ENCODE measurements around the gene GNB2. TPM values are rescaled to one million over a fixed set of nuclear protein-coding genes. Genes with fewer than 3 reads are reported as not detected.
"Not testable (repeated sequence)": the region's sequence is repeated elsewhere in the genome, so short reads cannot be mapped to it uniquely, and the experiment has no call there.

GNB2 gene
- total RNA-seq, 6 experiments from 2014 or later: 301 to 369 (median 322) TPM

GRCh38 chr7:100655908-100656674, 17.4 kb upstream of the GNB2 start, which contains the start of gene ACTL6B:
Gene ACTL6B, minus strand, starts transcription at chr7:100656448. Its CDS starts 94 bp downstream, at chr7:100656354.
- TF ChIP-seq, protein P1, sequence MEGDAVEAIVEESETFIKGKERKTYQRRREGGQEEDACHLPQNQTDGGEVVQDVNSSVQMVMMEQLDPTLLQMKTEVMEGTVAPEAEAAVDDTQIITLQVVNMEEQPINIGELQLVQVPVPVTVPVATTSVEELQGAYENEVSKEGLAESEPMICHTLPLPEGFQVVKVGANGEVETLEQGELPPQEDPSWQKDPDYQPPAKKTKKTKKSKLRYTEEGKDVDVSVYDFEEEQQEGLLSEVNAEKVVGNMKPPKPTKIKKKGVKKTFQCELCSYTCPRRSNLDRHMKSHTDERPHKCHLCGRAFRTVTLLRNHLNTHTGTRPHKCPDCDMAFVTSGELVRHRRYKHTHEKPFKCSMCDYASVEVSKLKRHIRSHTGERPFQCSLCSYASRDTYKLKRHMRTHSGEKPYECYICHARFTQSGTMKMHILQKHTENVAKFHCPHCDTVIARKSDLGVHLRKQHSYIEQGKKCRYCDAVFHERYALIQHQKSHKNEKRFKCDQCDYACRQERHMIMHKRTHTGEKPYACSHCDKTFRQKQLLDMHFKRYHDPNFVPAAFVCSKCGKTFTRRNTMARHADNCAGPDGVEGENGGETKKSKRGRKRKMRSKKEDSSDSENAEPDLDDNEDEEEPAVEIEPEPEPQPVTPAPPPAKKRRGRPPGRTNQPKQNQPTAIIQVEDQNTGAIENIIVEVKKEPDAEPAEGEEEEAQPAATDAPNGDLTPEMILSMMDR (IDR thresholded peaks at IDR 0.05): no peak
- Mint-ChIP-seq H3K36me3 (ENCODE audit: low read depth) (no peaks in the 10 kb centered on the region), H3K4me1 (ENCODE audit: low read depth) (no peaks in the 10 kb centered on the region), H3K27ac (no peak within 1 kb of the TSS), H3K27me3 (ENCODE audit: insufficient read depth) (peaks cover 38% of the 10 kb centered on the region), H3K4me3 (no peak within 1 kb of the TSS), H3K9me3 (no peaks in the 10 kb centered on the region)
- DNase-seq: no peak

DNA sequence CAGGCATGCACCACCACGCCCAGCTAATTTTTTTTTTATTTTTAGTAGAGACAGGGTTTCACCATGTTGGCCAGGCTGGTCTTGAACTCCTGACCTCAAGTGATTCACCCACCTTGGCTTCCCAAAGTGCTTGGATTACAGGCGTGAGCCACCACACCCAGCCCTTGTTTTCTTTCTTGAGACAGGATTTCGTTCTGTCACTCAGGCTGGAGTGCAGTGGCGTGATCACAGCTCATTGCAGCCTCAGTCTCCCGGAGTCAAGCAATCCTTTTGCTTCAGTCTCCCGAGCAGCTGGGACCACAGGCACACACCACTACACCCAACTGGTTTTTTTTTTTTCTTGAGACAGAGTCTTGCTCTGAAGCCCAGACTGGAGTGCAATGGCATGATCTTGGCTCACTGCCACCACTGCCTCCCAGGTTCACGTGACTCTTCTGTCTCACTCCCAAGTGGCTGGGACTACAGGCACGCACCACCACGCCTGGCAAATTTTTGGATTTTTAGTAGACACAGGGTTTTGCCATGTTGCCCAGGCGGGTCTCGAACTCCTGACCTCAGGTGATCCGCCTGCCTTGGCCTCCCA, 11.3 kb upstream of the GNB2 start:
- not testable (repeated sequence) for H3K4me3 Mint-ChIP-seq; H3K36me3 Mint-ChIP-seq (ENCODE audit: low read depth); H3K9me3 Mint-ChIP-seq; H3K27ac Mint-ChIP-seq; DNase-seq; H3K4me1 Mint-ChIP-seq (ENCODE audit: low read depth)
- H3K27me3 Mint-ChIP-seq (ENCODE audit: insufficient read depth): peaks cover 27% of the 10 kb centered on the region

DNA sequence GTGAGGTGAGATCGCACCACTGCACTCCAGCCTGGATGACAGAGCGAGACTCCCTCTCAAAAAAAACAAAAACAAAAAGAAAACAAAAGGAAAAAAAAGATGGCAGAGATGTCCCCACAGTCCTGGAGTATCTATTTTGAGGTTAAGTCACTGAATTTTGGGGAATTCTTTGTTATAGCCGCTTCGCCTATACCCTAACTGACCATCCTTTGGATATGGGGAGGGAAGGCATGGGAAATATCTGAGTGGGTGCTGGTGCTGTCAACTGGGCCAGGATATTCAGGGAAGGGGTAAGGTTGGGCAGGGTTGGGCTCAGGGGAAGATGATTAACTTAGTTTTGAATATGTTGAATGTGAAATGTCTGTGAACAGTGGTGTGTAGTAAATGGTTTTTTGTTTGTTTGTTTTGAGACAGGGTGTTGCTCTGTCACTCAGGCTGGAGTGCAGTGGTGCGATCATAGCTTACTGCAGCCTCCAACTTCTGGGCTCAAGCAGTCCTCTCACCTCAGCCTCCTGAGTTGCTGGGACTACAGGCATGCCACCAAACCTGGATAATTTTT, 8.3 kb upstream of the GNB2 start:
- Mint-ChIP-seq H3K36me3 (ENCODE audit: low read depth) (no peaks in the 10 kb centered on the region), H3K27ac (no peak overlapping the region), H3K4me1 (ENCODE audit: low read depth) (peaks cover 10% of the 10 kb centered on the region), H3K9me3 (no peaks in the 10 kb centered on the region), H3K4me3 (no peak overlapping the region), H3K27me3 (ENCODE audit: insufficient read depth) (peaks cover 17% of the 10 kb centered on the region)
- no peak for DNase-seq
- TF ChIP-seq, protein P1 (IDR thresholded peaks at IDR 0.05): no peak

- H3K27me3 Mint-ChIP-seq (ENCODE audit: insufficient read depth): peaks cover 19% of the 10 kb centered on the region
- no peak overlapping the region for H3K27ac Mint-ChIP-seq
- no peak overlapping the region for H3K4me3 Mint-ChIP-seq
- no peaks in the 10 kb centered on the region for H3K36me3 Mint-ChIP-seq (ENCODE audit: low read depth)
- peaks cover 10% of the 10 kb centered on the region for H3K4me1 Mint-ChIP-seq (ENCODE audit: low read depth)
- H3K9me3 Mint-ChIP-seq: no peaks in the 10 kb centered on the region
- TF ChIP-seq, protein P1 (IDR thresholded peaks at IDR 0.05): no peak
- DNase-seq: peak; percentile 23
Measured at GRCh38 chr7:100667331-100668068, 6.0 kb upstream of the GNB2 start.

DNA sequence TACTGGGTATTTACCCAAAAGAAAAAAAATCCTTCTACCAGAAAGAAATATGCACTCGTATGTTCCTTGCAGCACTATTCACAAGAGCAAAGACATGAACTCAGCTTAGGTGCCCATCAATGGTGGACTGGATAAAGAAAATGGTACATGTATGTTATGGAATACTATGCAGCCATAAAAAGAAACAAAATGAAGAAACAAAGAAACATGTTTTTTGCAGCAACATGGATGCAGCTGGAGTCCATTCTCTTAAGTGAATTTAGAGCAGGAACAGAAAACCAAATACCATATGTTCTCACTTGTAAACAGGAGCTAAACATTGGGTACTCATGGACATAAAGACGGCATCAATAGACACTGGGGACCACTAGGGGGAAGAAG, 5.5 kb upstream of the GNB2 start:
- Mint-ChIP-seq H3K27me3 (ENCODE audit: insufficient read depth) (peaks cover 19% of the 10 kb centered on the region), H3K9me3 (no peaks in the 10 kb centered on the region), H3K4me1 (ENCODE audit: low read depth) (peaks cover 10% of the 10 kb centered on the region), H3K4me3 (no peak overlapping the region), H3K36me3 (ENCODE audit: low read depth) (no peaks in the 10 kb centered on the region), H3K27ac (no peak overlapping the region)
- TF ChIP-seq, protein P1 (IDR thresholded peaks at IDR 0.05): no peak
- no peak for DNase-seq

- not testable (repeated sequence) for H3K27ac Mint-ChIP-seq; DNase-seq; H3K9me3 Mint-ChIP-seq; H3K36me3 Mint-ChIP-seq (ENCODE audit: low read depth); H3K4me3 Mint-ChIP-seq
- H3K27me3 Mint-ChIP-seq (ENCODE audit: insufficient read depth): peaks cover 19% of the 10 kb centered on the region
- H3K4me1 Mint-ChIP-seq (ENCODE audit: low read depth): peaks cover 10% of the 10 kb centered on the region
Measured at GRCh38 chr7:100669106-100669505, 4.4 kb upstream of the GNB2 start.

Measured in HFFc6 (cell line).